HEK293 (cell line): ENCODE measurements around the gene ATG4B.

Experiments used
- GFI1B ChIP-seq: fragments of 450-650 bp; formaldehyde crosslinking; IDR thresholded peaks from 2 replicates; pipeline ENCODE4 v1.5.1; 2016; ENCODE audit warnings: missing biosample characterization, missing genetic modification characterization
- MEIS1 ChIP-seq: sonication (generic); formaldehyde crosslinking; IDR thresholded peaks from 2 replicates; pipeline ENCODE4 v1.8.1; 2022; ENCODE audit warnings: missing genetic modification reagents, mild to moderate bottlenecking, borderline replicate concordance
- SETDB1 ChIP-seq: IDR thresholded peaks from one replicate; pipeline ENCODE4 v1.6.1; 2017; ENCODE audit warnings: mild to moderate bottlenecking, low read length, moderate library complexity, mixed read lengths; ENCODE audit not compliant: insufficient read length
- ZBTB17 ChIP-seq: fragments of 450-650 bp; formaldehyde crosslinking; IDR thresholded peaks from 2 replicates; pipeline ENCODE4 v1.5.1; 2016; ENCODE audit warnings: missing biosample characterization, missing genetic modification characterization
- ZBTB20 ChIP-seq: fragments of 450-650 bp; formaldehyde crosslinking; IDR thresholded peaks from 2 replicates; pipeline ENCODE4 v1.5.1; 2016; ENCODE audit warnings: missing biosample characterization, missing genetic modification characterization
- ZBTB7A ChIP-seq: fragments of 450-650 bp; formaldehyde crosslinking; IDR thresholded peaks from 2 replicates; pipeline ENCODE4 v1.5.1; 2016; ENCODE audit warnings: low read depth, missing biosample characterization, missing genetic modification characterization
- ZNF214 ChIP-seq: fragments of 450-650 bp; formaldehyde crosslinking; IDR thresholded peaks from 2 replicates; pipeline ENCODE4 v1.5.1; 2017; ENCODE audit warnings: missing biosample characterization, mild to moderate bottlenecking, missing genetic modification characterization, borderline replicate concordance
- ZNF223 ChIP-seq: fragments of 450-650 bp; formaldehyde crosslinking; IDR thresholded peaks from 2 replicates; pipeline ENCODE4 v1.5.1; 2016; ENCODE audit warnings: missing biosample characterization, missing genetic modification characterization
- ZNF302 ChIP-seq: fragments of 450-650 bp; formaldehyde crosslinking; IDR thresholded peaks from 2 replicates; pipeline ENCODE4 v1.5.1; 2016; ENCODE audit warnings: missing biosample characterization, missing genetic modification characterization, low read depth
- ZNF324 ChIP-seq: fragments of 450-650 bp; formaldehyde crosslinking; IDR thresholded peaks from 2 replicates; pipeline ENCODE4 v1.5.1; 2016; ENCODE audit warnings: missing biosample characterization, missing genetic modification characterization
- ZNF416 ChIP-seq: fragments of 450-650 bp; formaldehyde crosslinking; IDR thresholded peaks from 2 replicates; pipeline ENCODE4 v1.5.1; 2016; ENCODE audit warnings: missing biosample characterization, missing genetic modification characterization
- ZNF423 ChIP-seq: fragments of 450-650 bp; formaldehyde crosslinking; IDR thresholded peaks from 2 replicates; pipeline ENCODE4 v1.5.1; 2016; ENCODE audit warnings: missing biosample characterization, missing genetic modification characterization
- ZNF433 ChIP-seq: fragments of 450-650 bp; formaldehyde crosslinking; IDR thresholded peaks from 2 replicates; pipeline ENCODE4 v1.5.1; 2016; ENCODE audit warnings: missing biosample characterization, missing genetic modification characterization, low read depth
- ZNF549 ChIP-seq: fragments of 450-650 bp; IDR thresholded peaks from 2 replicates; pipeline ENCODE4 v1.5.1; 2018; ENCODE audit warnings: missing biosample characterization, missing genetic modification characterization, mild to moderate bottlenecking, inconsistent platforms, moderate library complexity
- ZNF701 ChIP-seq: fragments of 450-650 bp; formaldehyde crosslinking; IDR thresholded peaks from 2 replicates; pipeline ENCODE4 v1.5.1; 2016; ENCODE audit warnings: missing biosample characterization, missing genetic modification characterization
- TF ChIP-seq, protein P1 (sequence below): fragments of 450-650 bp; formaldehyde crosslinking; conservative IDR thresholded peaks from 2 replicates; pipeline ENCODE4 v1.5.1; 2016; ENCODE audit warnings: low read depth, missing biosample characterization, missing genetic modification characterization
- TF ChIP-seq, protein P2 (sequence below): fragments of 450-650 bp; formaldehyde crosslinking; IDR thresholded peaks from 2 replicates; pipeline ENCODE4 v1.5.1; 2016; ENCODE audit warnings: missing biosample characterization, missing genetic modification characterization, low read depth
- TF ChIP-seq, protein P3 (sequence below): fragments of 450-650 bp; formaldehyde crosslinking; IDR thresholded peaks from 2 replicates; pipeline ENCODE4 v1.5.1; 2016; ENCODE audit warnings: missing biosample characterization, missing genetic modification characterization, borderline replicate concordance
- TF ChIP-seq, protein P4 (sequence below): fragments of 450-650 bp; formaldehyde crosslinking; IDR thresholded peaks from 2 replicates; pipeline ENCODE4 v1.5.1; 2016; ENCODE audit warnings: missing biosample characterization, missing genetic modification characterization
- TF ChIP-seq, protein P5 (sequence below): fragments of 450-650 bp; formaldehyde crosslinking; IDR thresholded peaks from 2 replicates; pipeline ENCODE4 v1.5.1; 2016; ENCODE audit warnings: missing biosample characterization, missing genetic modification characterization, borderline replicate concordance
- TF ChIP-seq, protein P6 (sequence below): fragments of 450-650 bp; formaldehyde crosslinking; IDR thresholded peaks from 2 replicates; pipeline ENCODE4 v1.5.1; 2017; ENCODE audit warnings: missing biosample characterization, missing genetic modification characterization

ATG4B gene

DNA sequence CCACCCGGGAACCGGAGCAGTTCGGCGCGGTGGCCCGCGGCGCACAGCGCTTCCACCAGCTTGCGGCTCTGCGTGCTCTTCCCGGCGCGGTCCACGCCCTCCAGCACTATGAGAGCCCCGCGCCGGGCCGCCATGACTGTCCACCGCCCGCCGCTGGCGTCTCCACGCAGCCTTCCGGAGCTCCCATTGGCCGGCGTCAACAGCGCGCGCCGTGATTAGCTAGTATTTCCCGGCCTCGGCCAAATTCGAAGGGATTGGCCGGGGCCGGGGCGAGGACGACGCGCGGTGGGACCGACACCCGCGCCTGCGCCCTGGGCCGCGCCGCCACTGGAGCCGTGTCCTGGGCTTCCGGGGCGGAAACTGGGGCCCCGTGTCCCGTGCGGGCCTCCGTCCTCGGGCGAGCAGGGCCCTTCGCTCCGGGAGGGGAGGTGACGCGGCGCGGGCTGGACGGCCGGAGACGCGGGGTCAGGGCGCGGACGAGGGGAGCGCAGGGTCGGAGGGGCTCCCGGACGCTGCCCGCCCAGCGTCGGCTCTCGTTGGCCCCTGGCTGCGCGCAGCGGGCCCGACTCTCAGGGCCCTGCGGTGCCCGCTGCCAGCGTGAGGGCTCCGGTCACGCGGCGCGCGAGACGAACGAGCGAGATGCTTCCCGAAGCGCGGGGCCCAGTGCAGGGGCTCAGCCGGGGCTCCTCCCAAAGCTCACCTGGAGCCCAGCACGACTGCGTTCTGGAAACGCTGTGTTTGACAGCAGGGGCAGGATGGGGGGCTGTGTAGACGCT is 49.3 kb downstream of the ATG4B start, which contains the start of gene DTYMK (continued):
- TF ChIP-seq, protein P1, sequence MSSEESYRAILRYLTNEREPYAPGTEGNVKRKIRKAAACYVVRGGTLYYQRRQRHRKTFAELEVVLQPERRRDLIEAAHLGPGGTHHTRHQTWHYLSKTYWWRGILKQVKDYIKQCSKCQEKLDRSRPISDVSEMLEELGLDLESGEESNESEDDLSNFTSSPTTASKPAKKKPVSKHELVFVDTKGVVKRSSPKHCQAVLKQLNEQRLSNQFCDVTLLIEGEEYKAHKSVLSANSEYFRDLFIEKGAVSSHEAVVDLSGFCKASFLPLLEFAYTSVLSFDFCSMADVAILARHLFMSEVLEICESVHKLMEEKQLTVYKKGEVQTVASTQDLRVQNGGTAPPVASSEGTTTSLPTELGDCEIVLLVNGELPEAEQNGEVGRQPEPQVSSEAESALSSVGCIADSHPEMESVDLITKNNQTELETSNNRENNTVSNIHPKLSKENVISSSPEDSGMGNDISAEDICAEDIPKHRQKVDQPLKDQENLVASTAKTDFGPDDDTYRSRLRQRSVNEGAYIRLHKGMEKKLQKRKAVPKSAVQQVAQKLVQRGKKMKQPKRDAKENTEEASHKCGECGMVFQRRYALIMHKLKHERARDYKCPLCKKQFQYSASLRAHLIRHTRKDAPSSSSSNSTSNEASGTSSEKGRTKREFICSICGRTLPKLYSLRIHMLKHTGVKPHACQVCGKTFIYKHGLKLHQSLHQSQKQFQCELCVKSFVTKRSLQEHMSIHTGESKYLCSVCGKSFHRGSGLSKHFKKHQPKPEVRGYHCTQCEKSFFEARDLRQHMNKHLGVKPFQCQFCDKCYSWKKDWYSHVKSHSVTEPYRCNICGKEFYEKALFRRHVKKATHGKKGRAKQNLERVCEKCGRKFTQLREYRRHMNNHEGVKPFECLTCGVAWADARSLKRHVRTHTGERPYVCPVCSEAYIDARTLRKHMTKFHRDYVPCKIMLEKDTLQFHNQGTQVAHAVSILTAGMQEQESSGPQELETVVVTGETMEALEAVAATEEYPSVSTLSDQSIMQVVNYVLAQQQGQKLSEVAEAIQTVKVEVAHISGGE, result peak; percentile 59
- TF ChIP-seq ZNF549 (tag by site-specific recombination), result no peak
- TF ChIP-seq ZNF223 (tag by site-specific recombination), result no peak
- TF ChIP-seq MEIS1 (CRISPR knock-in tag), result no peak
- peak; percentile 86 for TF ChIP-seq ZBTB20 (tag by site-specific recombination)
- TF ChIP-seq, protein P2, sequence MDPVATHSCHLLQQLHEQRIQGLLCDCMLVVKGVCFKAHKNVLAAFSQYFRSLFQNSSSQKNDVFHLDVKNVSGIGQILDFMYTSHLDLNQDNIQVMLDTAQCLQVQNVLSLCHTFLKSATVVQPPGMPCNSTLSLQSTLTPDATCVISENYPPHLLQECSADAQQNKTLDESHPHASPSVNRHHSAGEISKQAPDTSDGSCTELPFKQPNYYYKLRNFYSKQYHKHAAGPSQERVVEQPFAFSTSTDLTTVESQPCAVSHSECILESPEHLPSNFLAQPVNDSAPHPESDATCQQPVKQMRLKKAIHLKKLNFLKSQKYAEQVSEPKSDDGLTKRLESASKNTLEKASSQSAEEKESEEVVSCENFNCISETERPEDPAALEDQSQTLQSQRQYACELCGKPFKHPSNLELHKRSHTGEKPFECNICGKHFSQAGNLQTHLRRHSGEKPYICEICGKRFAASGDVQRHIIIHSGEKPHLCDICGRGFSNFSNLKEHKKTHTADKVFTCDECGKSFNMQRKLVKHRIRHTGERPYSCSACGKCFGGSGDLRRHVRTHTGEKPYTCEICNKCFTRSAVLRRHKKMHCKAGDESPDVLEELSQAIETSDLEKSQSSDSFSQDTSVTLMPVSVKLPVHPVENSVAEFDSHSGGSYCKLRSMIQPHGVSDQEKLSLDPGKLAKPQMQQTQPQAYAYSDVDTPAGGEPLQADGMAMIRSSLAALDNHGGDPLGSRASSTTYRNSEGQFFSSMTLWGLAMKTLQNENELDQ (tag by site-specific recombination), result no peak
- no peak for TF ChIP-seq ZBTB7A (tag by site-specific recombination)
- no peak for TF ChIP-seq ZNF416 (tag by site-specific recombination)
- TF ChIP-seq, protein P3, sequence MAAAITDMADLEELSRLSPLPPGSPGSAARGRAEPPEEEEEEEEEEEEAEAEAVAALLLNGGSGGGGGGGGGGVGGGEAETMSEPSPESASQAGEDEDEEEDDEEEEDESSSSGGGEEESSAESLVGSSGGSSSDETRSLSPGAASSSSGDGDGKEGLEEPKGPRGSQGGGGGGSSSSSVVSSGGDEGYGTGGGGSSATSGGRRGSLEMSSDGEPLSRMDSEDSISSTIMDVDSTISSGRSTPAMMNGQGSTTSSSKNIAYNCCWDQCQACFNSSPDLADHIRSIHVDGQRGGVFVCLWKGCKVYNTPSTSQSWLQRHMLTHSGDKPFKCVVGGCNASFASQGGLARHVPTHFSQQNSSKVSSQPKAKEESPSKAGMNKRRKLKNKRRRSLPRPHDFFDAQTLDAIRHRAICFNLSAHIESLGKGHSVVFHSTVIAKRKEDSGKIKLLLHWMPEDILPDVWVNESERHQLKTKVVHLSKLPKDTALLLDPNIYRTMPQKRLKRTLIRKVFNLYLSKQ (tag by site-specific recombination), result no peak
- no peak for TF ChIP-seq ZNF214 (tag by site-specific recombination)
- TF ChIP-seq, protein P4, sequence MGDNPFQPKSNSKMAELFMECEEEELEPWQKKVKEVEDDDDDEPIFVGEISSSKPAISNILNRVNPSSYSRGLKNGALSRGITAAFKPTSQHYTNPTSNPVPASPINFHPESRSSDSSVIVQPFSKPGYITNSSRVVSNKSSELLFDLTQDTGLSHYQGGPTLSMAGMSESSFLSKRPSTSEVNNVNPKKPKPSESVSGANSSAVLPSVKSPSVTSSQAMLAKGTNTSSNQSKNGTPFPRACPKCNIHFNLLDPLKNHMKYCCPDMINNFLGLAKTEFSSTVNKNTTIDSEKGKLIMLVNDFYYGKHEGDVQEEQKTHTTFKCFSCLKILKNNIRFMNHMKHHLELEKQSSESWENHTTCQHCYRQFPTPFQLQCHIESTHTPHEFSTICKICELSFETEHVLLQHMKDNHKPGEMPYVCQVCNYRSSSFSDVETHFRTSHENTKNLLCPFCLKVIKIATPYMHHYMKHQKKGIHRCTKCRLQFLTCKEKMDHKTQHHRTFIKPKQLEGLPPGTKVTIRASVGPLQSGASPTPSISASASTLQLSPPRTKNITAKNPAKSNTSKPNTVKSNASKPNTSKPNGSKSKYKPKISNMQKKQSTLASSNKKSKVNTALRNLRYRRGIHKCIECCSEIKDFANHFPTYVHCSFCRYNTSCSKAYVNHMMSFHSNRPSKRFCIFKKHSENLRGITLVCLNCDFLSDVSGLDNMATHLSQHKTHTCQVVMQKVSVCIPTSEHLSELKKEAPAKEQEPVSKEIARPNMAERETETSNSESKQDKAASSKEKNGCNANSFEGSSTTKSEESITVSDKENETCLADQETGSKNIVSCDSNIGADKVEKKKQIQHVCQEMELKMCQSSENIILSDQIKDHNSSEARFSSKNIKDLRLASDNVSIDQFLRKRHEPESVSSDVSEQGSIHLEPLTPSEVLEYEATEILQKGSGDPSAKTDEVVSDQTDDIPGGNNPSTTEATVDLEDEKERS, result no peak
- TF ChIP-seq, protein P5, sequence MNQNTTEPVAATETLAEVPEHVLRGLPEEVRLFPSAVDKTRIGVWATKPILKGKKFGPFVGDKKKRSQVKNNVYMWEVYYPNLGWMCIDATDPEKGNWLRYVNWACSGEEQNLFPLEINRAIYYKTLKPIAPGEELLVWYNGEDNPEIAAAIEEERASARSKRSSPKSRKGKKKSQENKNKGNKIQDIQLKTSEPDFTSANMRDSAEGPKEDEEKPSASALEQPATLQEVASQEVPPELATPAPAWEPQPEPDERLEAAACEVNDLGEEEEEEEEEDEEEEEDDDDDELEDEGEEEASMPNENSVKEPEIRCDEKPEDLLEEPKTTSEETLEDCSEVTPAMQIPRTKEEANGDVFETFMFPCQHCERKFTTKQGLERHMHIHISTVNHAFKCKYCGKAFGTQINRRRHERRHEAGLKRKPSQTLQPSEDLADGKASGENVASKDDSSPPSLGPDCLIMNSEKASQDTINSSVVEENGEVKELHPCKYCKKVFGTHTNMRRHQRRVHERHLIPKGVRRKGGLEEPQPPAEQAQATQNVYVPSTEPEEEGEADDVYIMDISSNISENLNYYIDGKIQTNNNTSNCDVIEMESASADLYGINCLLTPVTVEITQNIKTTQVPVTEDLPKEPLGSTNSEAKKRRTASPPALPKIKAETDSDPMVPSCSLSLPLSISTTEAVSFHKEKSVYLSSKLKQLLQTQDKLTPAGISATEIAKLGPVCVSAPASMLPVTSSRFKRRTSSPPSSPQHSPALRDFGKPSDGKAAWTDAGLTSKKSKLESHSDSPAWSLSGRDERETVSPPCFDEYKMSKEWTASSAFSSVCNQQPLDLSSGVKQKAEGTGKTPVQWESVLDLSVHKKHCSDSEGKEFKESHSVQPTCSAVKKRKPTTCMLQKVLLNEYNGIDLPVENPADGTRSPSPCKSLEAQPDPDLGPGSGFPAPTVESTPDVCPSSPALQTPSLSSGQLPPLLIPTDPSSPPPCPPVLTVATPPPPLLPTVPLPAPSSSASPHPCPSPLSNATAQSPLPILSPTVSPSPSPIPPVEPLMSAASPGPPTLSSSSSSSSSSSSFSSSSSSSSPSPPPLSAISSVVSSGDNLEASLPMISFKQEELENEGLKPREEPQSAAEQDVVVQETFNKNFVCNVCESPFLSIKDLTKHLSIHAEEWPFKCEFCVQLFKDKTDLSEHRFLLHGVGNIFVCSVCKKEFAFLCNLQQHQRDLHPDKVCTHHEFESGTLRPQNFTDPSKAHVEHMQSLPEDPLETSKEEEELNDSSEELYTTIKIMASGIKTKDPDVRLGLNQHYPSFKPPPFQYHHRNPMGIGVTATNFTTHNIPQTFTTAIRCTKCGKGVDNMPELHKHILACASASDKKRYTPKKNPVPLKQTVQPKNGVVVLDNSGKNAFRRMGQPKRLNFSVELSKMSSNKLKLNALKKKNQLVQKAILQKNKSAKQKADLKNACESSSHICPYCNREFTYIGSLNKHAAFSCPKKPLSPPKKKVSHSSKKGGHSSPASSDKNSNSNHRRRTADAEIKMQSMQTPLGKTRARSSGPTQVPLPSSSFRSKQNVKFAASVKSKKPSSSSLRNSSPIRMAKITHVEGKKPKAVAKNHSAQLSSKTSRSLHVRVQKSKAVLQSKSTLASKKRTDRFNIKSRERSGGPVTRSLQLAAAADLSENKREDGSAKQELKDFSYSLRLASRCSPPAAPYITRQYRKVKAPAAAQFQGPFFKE (tag by site-specific recombination), result no peak
- TF ChIP-seq SETDB1, result no peak
- TF ChIP-seq, protein P6, sequence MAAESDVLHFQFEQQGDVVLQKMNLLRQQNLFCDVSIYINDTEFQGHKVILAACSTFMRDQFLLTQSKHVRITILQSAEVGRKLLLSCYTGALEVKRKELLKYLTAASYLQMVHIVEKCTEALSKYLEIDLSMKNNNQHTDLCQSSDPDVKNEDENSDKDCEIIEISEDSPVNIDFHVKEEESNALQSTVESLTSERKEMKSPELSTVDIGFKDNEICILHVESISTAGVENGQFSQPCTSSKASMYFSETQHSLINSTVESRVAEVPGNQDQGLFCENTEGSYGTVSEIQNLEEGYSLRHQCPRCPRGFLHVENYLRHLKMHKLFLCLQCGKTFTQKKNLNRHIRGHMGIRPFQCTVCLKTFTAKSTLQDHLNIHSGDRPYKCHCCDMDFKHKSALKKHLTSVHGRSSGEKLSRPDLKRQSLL (tag by site-specific recombination), result no peak
- no peak for TF ChIP-seq ZNF302 (tag by site-specific recombination)
- no peak for TF ChIP-seq ZNF324 (tag by site-specific recombination)
- TF ChIP-seq ZNF433 (tag by site-specific recombination), result no peak
- TF ChIP-seq ZBTB17 (tag by site-specific recombination), result no peak
- TF ChIP-seq ZNF423, result no peak
- TF ChIP-seq GFI1B (tag by site-specific recombination), result no peak
- TF ChIP-seq ZNF701 (tag by site-specific recombination), result no peak
